Muscle layer of duodenum (tissue), 2 donors: ENCODE results near the gene SLC25A30.
"Not testable (repeated sequence)": the region's sequence is repeated elsewhere in the genome, so short reads cannot be mapped to it uniquely, and the experiment has no call there.

Source experiments
- H3K27ac ChIP-seq: one replicate; pipeline ENCODE4 v1.7.0; 2013; ENCODE audit warnings: mild to moderate bottlenecking, low read length
- H3K27me3 ChIP-seq: one replicate; pipeline ENCODE4 v1.7.0; 2013; ENCODE audit warnings: low read depth, mild to moderate bottlenecking, control low read depth, low read length
- H3K36me3 ChIP-seq, 2 donors: one replicate each; pipeline ENCODE4 v1.7.0; 2013; ENCODE audit warnings: low read length in 2 of 2, control low read depth in 1 of 2, mild to moderate bottlenecking in 1 of 2; ENCODE audit not compliant: insufficient read depth in 2 of 2, control insufficient read depth in 1 of 2
- H3K4me1 ChIP-seq, 2 donors: one replicate each; pipeline ENCODE4 v1.7.0; 2013; ENCODE audit warnings: low read length in 2 of 2, mild to moderate bottlenecking in 2 of 2, control low read depth in 1 of 2, moderate library complexity in 1 of 2; ENCODE audit not compliant: insufficient read depth in 2 of 2, control insufficient read depth in 1 of 2
- H3K4me3 ChIP-seq, 2 donors: one replicate each; pipeline ENCODE4 v1.7.0; 2013; ENCODE audit warnings: low read length in 2 of 2, low read depth in 1 of 2, mild to moderate bottlenecking in 1 of 2
- H3K9me3 ChIP-seq, 2 donors: one replicate each; pipeline ENCODE4 v1.7.0; 2013; ENCODE audit warnings: low read length in 2 of 2, control low read depth in 1 of 2, mild to moderate bottlenecking in 1 of 2; ENCODE audit not compliant: control insufficient read depth in 1 of 2
- donor health status: healthy.

SLC25A30 gene

DNA sequence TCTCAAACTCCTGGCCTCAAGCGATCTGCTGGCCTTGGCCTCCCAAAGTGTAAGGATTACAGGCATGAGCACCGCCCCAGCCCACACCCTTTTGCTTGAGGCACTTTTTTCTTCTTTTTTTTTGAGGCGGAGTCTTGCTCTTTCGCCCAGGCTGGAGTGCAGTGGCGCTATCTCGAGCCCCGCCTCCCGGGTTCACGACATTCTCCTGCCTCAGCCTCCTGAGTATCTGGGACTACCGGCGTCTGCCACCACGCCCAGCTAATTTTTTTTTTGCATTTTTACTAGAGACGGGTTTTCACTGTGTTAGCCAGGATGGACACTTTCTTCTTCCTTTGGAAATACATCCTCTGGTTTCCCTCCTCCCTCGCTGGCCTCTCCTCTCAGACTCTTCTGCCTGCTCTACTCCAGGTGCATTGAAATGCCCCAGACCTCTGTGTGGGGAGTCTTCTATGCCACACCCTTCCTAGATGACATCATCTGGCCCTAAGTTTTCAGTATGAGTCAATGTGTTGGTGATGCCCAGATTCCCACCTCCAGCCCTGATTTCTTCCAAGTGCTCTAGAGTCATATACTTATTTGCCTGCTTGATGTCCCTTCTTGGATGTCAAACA, 56.5 kb downstream of the SLC25A30 start:
- H3K4me1 ChIP-seq = no peaks in the 10 kb centered on the region
- no peak overlapping the region for H3K27ac ChIP-seq
- peaks cover 9 to 17% of the 10 kb centered on the region in 2 donors for H3K36me3 ChIP-seq
- H3K9me3 ChIP-seq = no peaks in the 10 kb centered on the region
- H3K4me3 ChIP-seq = no peak overlapping the region
- no peaks in the 10 kb centered on the region for H3K27me3 ChIP-seq

DNA sequence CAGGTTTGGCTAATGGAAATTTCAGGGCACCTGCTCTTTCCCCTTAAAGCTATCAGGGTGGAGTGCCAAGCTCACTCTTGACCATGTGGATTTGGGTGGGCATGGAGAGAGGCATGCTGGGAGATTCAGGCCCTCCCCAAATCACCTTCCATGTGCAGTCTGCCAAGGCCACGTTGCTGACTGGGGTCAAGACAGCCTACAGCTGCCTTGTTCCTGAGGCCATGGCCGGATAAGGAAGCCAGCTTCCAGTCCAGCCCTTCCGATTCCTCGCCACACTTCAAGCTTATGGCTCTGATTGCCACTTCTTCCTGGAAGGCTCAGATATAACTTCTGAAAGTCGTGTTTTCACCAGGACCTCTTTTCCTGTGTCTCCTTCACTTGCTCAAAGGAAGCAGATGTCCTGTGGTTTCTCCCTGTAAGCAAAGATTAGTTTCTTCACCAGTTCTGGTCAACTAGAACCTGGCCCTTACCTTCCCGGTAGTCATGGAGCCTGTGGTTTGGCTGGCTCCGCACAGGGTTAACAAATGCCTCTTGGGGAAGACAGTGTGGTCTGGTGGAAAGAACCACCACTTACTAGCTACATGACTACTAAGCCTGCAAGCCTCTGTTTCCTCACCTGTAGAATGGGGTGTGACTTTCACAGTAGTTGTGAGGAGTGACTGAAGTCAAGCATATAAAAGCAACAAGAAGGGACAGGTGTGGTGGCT, 61.1 kb downstream of the SLC25A30 start:
- Histone ChIP-seq H3K36me3 (peaks cover 7 to 40% of the 10 kb centered on the region in 2 donors), H3K27me3 (no peaks in the 10 kb centered on the region), H3K27ac (no peak overlapping the region), H3K4me3 (no peak overlapping the region), H3K4me1 (no peaks in the 10 kb centered on the region), H3K9me3 (no peaks in the 10 kb centered on the region)

DNA sequence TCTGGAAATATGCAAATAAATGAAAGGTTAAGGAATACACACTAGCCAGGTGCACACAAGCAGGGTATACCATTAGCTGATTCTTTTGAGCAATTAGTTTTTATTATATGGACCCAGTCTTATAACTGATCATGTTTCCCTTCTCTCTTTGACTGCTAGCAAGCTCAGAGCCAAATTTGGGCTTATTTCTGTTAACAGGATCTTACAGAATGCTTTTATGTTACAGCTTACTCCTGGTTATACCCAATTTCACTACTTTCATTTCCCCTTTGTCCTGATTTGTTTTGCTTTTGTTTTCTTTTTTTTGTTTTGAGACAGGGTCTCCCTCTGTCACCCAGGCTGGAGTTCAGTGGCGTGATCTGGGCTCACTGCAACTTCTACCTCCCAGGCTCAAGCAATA, 64.3 kb downstream of the SLC25A30 start:
- Histone ChIP-seq H3K4me3 (no peak overlapping the region), H3K9me3 (no peaks in the 10 kb centered on the region), H3K27ac (no peak overlapping the region), H3K36me3 (peaks cover 16 to 44% of the 10 kb centered on the region in 2 donors), H3K4me1 (no peaks in the 10 kb centered on the region), H3K27me3 (no peaks in the 10 kb centered on the region)

- Histone ChIP-seq H3K36me3 (peaks cover 16 to 39% of the 10 kb centered on the region in 2 donors), H3K4me1 (no peaks in the 10 kb centered on the region), H3K9me3 (no peaks in the 10 kb centered on the region), H3K27ac (no peak overlapping the region), H3K27me3 (no peaks in the 10 kb centered on the region), H3K4me3 (no peak overlapping the region)
These were observed 66.1 kb downstream of the SLC25A30 start for GRCh38 chr13:45352031-45352430.

- peaks cover 11 to 27% of the 10 kb centered on the region in 2 donors for H3K36me3 ChIP-seq
- H3K27me3 ChIP-seq = no peaks in the 10 kb centered on the region
- no peaks in the 10 kb centered on the region for H3K4me1 ChIP-seq
- H3K4me3 ChIP-seq = no peak overlapping the region
- no peaks in the 10 kb centered on the region for H3K9me3 ChIP-seq
- no peak overlapping the region for H3K27ac ChIP-seq
These were observed 68.0 kb downstream of the SLC25A30 start for GRCh38 chr13:45350152-45350551.

DNA sequence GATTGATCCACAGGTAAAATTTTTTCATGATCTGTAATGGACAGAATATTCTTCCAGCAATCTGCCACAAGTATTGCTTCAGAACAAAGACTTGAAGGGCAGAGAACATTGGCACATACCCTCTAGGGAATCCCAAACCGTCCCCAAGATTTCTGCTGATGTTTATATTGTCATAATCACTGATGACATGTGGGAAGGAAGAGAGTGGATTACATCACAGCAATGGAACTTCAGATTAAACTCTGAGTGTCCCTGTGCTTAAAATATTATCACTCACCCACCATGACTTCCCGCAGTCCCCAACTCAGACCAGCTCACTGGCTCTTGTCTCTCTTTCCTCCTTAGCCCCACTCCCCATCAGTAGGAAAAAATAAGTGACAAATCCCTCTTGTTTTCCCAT, 68.7 kb downstream of the SLC25A30 start:
- H3K36me3 ChIP-seq = peaks cover 11 to 24% of the 10 kb centered on the region in 2 donors
- no peaks in the 10 kb centered on the region for H3K4me1 ChIP-seq
- H3K9me3 ChIP-seq = no peaks in the 10 kb centered on the region
- H3K27ac ChIP-seq = no peak overlapping the region
- H3K27me3 ChIP-seq = no peaks in the 10 kb centered on the region
- no peak overlapping the region for H3K4me3 ChIP-seq

DNA sequence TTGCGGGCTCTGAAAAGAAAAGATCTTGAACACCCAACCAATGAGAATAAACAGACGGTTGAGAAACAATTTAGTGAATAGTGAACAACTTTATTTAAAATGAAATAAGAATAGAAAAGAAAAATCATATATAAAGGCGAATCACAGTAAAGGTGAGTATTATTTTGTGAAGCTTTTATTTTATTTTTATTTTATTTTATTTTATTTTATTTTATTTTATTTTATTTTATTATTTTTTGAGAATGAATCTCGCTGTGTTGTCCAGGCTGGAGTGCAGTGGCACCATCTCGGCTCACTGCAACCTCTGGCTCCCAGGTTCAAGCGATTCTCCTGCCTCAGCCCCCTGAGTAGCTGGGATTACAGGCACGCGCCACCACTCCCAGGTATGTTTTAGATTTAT, 74.1 kb downstream of the SLC25A30 start:
- not testable (repeated sequence) for H3K4me3 ChIP-seq, H3K27ac ChIP-seq, H3K27me3 ChIP-seq, H3K9me3 ChIP-seq
- peaks cover 12 to 17% of the 10 kb centered on the region in 2 donors for H3K36me3 ChIP-seq
- peaks cover 4 to 18% of the 10 kb centered on the region in 2 donors for H3K4me1 ChIP-seq
